HEK293 (cell line): ENCODE results near the gene ABCG4.

ENCODE experiments used
- CTCF ChIP-seq: fragments of 450-650 bp; formaldehyde crosslinking; IDR thresholded peaks from 2 replicates; pipeline ENCODE4 v1.5.1; 2016; ENCODE audit warnings: missing biosample characterization, missing genetic modification characterization
- TF ChIP-seq, protein P1 (sequence below): fragments of 450-650 bp; formaldehyde crosslinking; IDR thresholded peaks from 2 replicates; pipeline ENCODE4 v1.5.1; 2016; ENCODE audit warnings: missing biosample characterization, missing genetic modification characterization, low read depth

DNA sequence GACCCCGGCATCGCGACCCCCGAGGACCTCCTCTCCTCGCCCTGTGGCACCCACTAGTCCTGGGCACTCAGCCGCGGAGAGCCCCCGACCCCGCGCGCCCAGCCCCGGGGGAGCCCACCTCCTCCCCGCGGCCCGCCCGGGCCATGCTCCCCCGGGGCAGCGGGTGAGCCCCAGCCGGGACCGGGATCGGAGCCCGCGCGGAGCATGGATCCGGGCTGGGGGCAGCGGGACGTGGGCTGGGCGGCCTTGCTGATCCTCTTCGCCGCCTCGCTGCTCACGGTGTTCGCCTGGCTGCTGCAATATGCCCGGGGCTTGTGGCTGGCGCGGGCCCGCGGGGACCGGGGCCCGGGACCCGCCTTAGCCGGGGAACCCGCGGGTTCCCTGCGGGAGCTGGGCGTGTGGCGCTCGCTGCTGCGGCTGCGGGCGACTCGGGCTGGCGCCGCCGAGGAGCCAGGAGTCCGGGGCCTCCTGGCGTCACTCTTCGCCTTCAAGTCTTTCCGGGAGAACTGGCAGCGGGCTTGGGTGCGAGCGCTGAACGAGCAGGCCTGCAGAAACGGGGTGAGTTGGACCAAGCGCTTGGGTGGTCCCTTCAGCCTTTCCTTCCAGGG is 41.2 kb upstream of the ABCG4 start:
- no peak for TF ChIP-seq CTCF (tag by site-specific recombination)
- TF ChIP-seq, protein P1, sequence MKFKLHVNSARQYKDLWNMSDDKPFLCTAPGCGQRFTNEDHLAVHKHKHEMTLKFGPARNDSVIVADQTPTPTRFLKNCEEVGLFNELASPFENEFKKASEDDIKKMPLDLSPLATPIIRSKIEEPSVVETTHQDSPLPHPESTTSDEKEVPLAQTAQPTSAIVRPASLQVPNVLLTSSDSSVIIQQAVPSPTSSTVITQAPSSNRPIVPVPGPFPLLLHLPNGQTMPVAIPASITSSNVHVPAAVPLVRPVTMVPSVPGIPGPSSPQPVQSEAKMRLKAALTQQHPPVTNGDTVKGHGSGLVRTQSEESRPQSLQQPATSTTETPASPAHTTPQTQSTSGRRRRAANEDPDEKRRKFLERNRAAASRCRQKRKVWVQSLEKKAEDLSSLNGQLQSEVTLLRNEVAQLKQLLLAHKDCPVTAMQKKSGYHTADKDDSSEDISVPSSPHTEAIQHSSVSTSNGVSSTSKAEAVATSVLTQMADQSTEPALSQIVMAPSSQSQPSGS (tag by site-specific recombination), result no peak
